Measurements from ENCODE around the gene SH3RF3. TPM values are rescaled to one million over a fixed set of nuclear protein-coding genes. Genes with fewer than 3 reads are reported as not detected.

SH3RF3 gene
- total and polyA plus RNA-seq, 4 donors, result 2.9 to 9.7 (median 8.6) TPM

GRCh38 chr2:109401370-109401769 is 272.4 kb downstream of the SH3RF3 start:
- H3K4me1 ChIP-seq (ENCODE audit: control insufficient read depth in 5 of 5, insufficient read depth in 5 of 5, low read length in 5 of 5), result peaks cover 0 to 7% (median 0%) of the 10 kb centered on the region in 5 donors
- H3K4me3 ChIP-seq, result no peak overlapping the region
- WGBS, 2 donors, result 82 to 83% methylated on average over 3 of the region's 3 CpGs
- DNase-seq (no peak), ATAC-seq (ENCODE audit: insufficient read depth, low FRiP score) (no peak)
- peaks cover 0 to 5% (median 0%) of the 10 kb centered on the region in 4 donors for H3K9me3 ChIP-seq (ENCODE audit: control insufficient read depth in 4 of 4, insufficient read depth in 3 of 4, low read length in 3 of 4)
- no peak for TF ChIP-seq CTCF (IDR thresholded peaks at IDR 0.05; ENCODE audit: control extremely low read depth, extremely low read depth)
- H3K36me3 ChIP-seq (ENCODE audit: control insufficient read depth in 4 of 4, insufficient read depth in 4 of 4, low read length in 4 of 4), result peaks cover 0 to 5% (median 4%) of the 10 kb centered on the region in 4 donors
- H3K9ac ChIP-seq (ENCODE audit: insufficient read depth in 1 of 2, low read length in 2 of 2), result no peak overlapping the region
- no peaks in the 10 kb centered on the region for H3K27me3 ChIP-seq (ENCODE audit: control insufficient read depth in 3 of 3, insufficient read depth in 3 of 3, low read length in 2 of 3)
- no peak overlapping the region for H3K27ac ChIP-seq (ENCODE audit: low read depth in 1 of 2, low read length in 1 of 2)

GRCh38 chr2:109402180-109402579 is 273.2 kb downstream of the SH3RF3 start:
- TF ChIP-seq CTCF (IDR thresholded peaks at IDR 0.05; ENCODE audit: control extremely low read depth, extremely low read depth), result no peak
- Histone ChIP-seq H3K27me3 (ENCODE audit: control insufficient read depth in 3 of 3, insufficient read depth in 3 of 3, low read length in 2 of 3) (no peaks in the 10 kb centered on the region), H3K9me3 (ENCODE audit: control insufficient read depth in 4 of 4, insufficient read depth in 3 of 4, low read length in 3 of 4) (peaks cover 0 to 5% (median 0%) of the 10 kb centered on the region in 4 donors), H3K36me3 (ENCODE audit: control insufficient read depth in 4 of 4, insufficient read depth in 4 of 4, low read length in 4 of 4) (peaks cover 0 to 5% (median 4%) of the 10 kb centered on the region in 4 donors), H3K4me3 (no peak overlapping the region), H3K9ac (ENCODE audit: insufficient read depth in 1 of 2, low read length in 2 of 2) (no peak overlapping the region), H3K4me1 (ENCODE audit: control insufficient read depth in 5 of 5, insufficient read depth in 5 of 5, low read length in 5 of 5) (peaks cover 0 to 6% (median 0%) of the 10 kb centered on the region in 5 donors), H3K27ac (ENCODE audit: low read depth in 1 of 2, low read length in 1 of 2) (no peak overlapping the region)
- ATAC-seq (ENCODE audit: insufficient read depth, low FRiP score), result no peak
- no peak for DNase-seq
- WGBS, 2 donors, result 81 to 90% methylated on average over 8 of the region's 8 CpGs

- ATAC-seq (ENCODE audit: insufficient read depth, low FRiP score) (no peak), DNase-seq (no peak)
- H3K4me3 ChIP-seq, result no peak overlapping the region
- H3K27me3 ChIP-seq (ENCODE audit: control insufficient read depth in 3 of 3, insufficient read depth in 3 of 3, low read length in 2 of 3), result no peaks in the 10 kb centered on the region
- no peak overlapping the region for H3K9ac ChIP-seq (ENCODE audit: insufficient read depth in 1 of 2, low read length in 2 of 2)
- H3K27ac ChIP-seq (ENCODE audit: low read depth in 1 of 2, low read length in 1 of 2), result no peak overlapping the region
- H3K9me3 ChIP-seq (ENCODE audit: control insufficient read depth in 4 of 4, insufficient read depth in 3 of 4, low read length in 3 of 4), result peaks cover 0 to 5% (median 0%) of the 10 kb centered on the region in 4 donors
- 47 to 66% methylated on average over 17 of the region's 17 CpGs for WGBS, 2 donors
- H3K36me3 ChIP-seq (ENCODE audit: control insufficient read depth in 4 of 4, insufficient read depth in 4 of 4, low read length in 4 of 4), result peaks cover 0 to 5% (median 4%) of the 10 kb centered on the region in 4 donors
- no peak for TF ChIP-seq CTCF (IDR thresholded peaks at IDR 0.05; ENCODE audit: control extremely low read depth, extremely low read depth)
- H3K4me1 ChIP-seq (ENCODE audit: control insufficient read depth in 5 of 5, insufficient read depth in 5 of 5, low read length in 5 of 5), result peaks cover 0 to 6% (median 0%) of the 10 kb centered on the region in 5 donors
Observed at GRCh38 chr2:109402980-109403840, 274.2 kb downstream of the SH3RF3 start.

Measured in lung (tissue), 12 donors.